Inferior parietal cortex (tissue), 1 donor: Measurements from ENCODE around the gene FAM131A.

Source experiments
- DNase-seq: peaks from one replicate; pipeline ENCODE4 v3.0.0-alpha.2; 2016; ENCODE audit errors: extremely low spot score

The FAM131A gene, protein sequence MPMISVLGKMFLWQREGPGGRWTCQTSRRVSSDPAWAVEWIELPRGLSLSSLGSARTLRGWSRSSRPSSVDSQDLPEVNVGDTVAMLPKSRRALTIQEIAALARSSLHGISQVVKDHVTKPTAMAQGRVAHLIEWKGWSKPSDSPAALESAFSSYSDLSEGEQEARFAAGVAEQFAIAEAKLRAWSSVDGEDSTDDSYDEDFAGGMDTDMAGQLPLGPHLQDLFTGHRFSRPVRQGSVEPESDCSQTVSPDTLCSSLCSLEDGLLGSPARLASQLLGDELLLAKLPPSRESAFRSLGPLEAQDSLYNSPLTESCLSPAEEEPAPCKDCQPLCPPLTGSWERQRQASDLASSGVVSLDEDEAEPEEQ

DNA sequence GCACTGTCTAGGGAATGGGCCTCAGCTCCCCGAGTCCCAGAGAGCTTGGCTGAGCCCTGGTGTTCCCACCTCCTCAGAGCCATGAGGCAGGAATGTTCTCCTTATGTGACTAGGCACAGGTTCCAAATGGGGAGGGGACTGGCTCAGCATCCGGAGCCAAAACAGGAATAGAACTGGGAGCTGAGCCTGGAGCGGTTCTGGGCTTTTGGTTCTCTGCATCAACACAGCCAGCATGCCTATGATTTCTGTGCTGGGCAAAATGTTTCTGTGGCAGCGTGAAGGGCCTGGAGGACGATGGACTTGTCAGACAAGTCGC is at the start of gene FAM131A:
TSS of gene FAM131A (plus strand) at position 202 of the 316 bp plus-strand sequence. CDS start at position 233, 31 bp downstream.
- DNase-seq: peak; percentile 71

- peak; percentile 43 for DNase-seq
These were observed 47.9 kb upstream of the FAM131A start for GRCh38 chr3:184289426-184289938.

- no peak for DNase-seq
These were observed 47.1 kb upstream of the FAM131A start for GRCh38 chr3:184290331-184290730.

GRCh38 chr3:184291044-184291737 is 46.2 kb upstream of the FAM131A start:
- no peak for DNase-seq

DNA sequence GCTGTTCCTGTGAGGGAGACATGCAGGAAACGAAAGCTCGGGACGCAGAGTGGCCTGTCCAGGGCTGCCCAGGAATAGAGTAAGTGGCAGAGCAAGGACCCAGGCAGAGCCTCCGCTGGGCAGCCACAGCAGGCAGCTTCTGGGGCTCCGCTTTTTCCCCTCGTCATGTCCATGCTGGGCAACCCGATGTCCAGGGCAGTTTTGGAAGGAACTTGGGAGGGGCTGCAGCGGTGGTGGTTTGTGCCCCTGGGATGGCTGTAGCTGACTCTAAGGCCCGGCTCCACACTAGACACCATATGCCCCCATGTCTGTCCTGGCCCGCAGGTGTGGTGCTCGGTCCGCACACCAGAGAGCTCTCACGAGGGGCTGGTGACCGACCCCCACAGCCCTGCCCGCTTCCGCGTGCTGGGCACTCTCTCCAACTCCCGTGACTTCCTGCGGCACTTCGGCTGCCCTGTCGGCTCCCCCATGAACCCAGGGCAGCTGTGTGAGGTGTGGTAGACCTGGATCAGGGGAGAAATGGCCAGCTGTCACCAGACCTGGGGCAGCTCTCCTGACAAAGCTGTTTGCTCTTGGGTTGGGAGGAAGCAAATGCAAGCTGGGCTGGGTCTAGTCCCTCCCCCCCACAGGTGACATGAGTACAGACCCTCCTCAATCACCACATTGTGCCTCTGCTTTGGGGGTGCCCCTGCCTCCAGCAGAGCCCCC is 45.5 kb upstream of the FAM131A start:
- no peak for DNase-seq

- DNase-seq: no peak
These were observed 41.6 kb upstream of the FAM131A start for GRCh38 chr3:184295771-184296170.

- DNase-seq: no peak
These were observed 40.8 kb upstream of the FAM131A start for GRCh38 chr3:184296616-184297015.

DNA sequence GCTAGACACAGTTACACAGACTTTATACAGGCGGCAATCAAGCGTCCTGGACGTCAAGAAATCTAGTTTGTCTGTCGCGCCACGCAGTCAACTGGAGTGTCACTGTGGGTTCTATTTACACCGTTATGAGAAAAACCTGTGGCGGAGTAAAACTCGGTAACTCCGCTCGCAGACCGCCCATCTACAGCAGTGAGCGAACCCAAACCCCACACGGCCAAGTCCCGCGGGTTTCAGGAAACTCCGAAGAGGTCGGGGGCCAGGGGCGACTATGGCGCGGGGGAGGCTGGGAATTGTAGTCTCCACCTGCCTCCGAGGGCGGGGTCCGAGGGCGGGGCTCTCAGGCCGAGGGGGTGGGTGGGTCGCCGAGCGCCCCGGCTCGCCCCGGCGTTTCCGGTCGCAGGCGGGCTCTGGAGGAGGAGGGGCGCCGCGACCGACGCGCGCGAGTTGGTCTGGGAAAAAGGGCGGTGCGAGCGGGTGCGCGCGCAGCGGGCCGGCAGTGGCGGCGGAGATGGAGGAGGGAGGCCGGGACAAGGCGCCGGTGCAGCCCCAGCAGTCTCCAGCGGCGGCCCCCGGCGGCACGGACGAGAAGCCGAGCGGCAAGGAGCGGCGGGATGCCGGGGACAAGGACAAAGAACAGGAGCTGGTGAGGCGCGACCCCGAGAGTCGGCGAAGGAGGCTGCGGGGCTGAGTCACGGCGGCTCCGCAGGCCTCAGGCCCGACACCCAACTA is 38.5 kb upstream of the FAM131A start, which contains the start of gene PSMD2:
TSS of gene PSMD2 (plus strand) at position 483 of the 729 bp plus-strand sequence. CDS start at position 509, 26 bp downstream.
- DNase-seq: peak; percentile 92

- DNase-seq: no peak
These were observed 37.7 kb upstream of the FAM131A start for GRCh38 chr3:184299488-184300377.

GRCh38 chr3:184300378-184300720 is 37.1 kb upstream of the FAM131A start:
- DNase-seq: no peak

- DNase-seq: no peak
These were observed 31.8 kb upstream of the FAM131A start for GRCh38 chr3:184305577-184305976.

- no peak for DNase-seq
These were observed 30.9 kb upstream of the FAM131A start for GRCh38 chr3:184306341-184306972.

DNA sequence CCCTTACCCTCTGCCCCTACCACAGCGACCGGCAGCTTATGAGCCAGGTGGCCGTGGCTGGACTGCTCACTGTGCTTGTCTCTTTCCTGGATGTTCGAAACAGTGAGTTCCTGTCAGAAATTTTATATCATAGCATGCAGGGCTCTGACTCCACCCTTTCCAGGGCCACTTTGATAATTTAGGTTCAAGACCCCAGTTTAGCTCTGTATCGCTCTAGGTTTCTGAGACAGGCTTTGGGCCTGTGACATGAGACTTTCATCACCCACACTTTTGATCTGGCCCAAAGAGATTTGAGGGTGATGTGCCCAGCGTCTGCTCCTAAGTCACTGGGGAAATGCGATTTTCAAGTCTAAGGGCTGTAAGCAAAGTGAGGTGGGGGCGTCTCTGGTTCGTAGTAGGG is 29.5 kb upstream of the FAM131A start:
- no peak for DNase-seq

GRCh38 chr3:184308744-184309143 is 28.7 kb upstream of the FAM131A start:
- DNase-seq: no peak

DNA sequence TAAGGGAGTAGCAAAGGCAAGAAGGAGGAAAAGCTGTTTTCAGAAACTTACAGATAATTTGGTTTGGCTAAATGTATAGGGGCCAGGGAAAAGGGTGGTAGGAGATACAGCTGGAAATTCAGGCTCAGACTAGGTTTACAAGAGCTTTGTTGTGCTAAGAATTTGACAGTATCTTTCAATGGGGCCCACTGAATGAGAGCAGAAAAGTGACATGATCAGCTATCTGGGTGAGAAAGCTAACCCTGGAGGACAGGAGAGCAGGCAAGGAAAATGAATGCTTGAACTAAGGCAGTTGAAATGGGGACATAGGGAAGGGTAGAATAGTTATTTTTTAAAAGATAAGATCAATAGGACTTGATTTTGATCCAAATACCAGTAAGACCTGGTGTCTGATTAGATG is 25.8 kb upstream of the FAM131A start:
- DNase-seq: no peak

GRCh38 chr3:184314363-184314699 is 23.1 kb upstream of the FAM131A start, which contains the start of gene EIF4G1:
Gene EIF4G1 (plus strand): TSS chr3:184314606. CDS start chr3:184315797, 1,191 bp downstream.
- DNase-seq: peak; percentile 87

DNA sequence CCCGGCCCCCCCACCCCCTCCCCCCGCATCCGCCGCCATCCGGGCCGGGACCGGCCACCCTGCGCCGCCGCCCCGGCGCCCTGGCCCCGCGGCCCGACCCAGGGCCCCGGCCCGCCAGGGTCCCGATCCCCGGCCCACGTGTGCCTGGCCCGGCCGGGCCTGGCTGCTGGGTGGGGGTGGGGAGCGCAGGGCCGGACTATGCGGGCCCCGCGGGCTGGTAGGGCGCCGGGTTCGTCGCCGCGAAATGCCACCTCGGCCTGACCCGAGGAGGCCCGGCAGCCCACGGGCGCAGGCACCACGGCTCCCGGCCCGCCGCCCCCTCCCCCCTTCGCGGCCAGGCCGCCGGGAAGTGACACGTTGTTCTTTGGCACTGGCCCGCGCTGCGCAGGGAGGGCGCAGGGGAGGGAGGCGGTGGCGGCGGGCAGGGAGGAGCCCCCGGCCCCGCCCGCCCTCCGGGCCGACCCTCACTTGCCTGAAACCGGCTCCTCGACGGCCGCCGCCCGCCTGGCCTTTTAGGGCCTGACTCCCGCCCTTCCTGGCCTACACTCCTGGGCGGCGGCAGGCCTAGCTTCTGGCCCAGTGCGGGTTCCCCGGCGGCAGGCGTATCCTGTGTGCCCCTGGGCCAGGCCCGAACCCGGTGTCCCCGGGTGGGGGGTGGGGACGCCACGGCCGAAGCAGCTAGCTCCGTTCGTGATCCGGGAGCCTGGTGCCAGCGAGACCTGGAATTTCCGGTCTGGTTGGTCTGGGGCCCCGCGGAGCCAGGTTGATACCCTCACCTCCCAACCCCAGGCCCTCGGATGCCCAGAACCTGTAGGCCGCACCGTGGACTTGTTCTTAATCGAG is 22.5 kb upstream of the FAM131A start:
- no peak for DNase-seq

DNA sequence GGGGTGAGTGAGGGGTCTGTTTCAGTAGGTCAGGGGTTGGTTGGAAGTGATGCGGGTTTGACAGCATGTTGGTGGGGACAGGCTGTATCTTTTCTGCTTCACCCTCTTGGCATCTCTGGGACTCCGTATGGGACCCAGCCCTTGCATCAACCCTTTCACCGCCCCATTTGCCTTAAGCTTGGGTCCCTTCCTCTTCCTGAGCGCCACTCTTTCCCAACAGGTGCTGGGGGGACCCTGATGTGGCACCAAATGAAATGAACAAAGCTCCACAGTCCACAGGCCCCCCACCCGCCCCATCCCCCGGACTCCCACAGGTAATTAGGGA is 21.9 kb upstream of the FAM131A start:
- no peak for DNase-seq

DNA sequence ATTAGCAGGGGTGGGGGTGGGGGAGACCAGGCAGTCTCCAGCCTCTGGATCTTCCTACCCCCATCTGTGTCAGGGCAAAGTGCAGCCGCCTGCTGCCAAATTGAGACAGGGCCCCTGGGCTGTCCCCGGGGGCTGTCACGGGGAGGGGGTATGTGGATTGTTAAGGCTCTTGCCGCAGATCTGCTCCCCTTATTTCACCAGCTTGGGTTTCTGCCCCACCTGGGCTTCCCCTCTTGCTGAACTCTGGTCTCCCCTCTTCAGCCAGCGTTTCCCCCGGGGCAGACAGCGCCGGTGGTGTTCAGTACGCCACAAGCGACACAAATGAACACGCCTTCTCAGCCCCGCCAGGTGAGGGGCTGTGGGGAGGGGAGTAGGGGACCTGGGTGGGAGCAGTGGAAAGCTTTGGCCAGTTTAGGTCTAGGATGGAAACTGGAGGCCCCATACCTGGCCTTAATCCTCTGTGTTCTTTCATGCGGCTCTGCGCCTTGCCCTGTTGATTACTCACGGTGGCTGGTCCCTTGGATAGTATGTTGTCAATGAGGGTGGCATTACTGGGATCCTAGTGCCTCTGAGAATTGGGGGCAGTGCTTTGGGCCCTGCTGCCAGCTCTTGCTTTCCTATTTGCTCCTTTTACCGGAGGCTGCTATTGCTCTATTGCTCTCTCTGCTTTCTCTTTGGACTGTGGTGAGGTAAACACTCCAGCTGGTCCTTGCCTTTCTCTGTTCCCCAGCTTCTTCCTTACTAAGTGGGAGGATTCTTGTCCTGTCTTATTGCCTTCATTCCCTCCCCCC is 21.3 kb upstream of the FAM131A start:
- DNase-seq: no peak
